ENCODE data around the gene DNAJC17.

DNAJC17 gene

GRCh38 chr15:40789119-40789518 is 18.2 kb downstream of the DNAJC17 start:
- no peak for DNase-seq (ENCODE audit: low read depth)
- no peak for TF ChIP-seq CTCF (conservative IDR thresholded peaks at IDR 0.05; ENCODE audit: control insufficient read depth, insufficient read depth, low read depth, low read length)

GRCh38 chr15:40787991-40788390 is 19.3 kb downstream of the DNAJC17 start:
- TF ChIP-seq CTCF (conservative IDR thresholded peaks at IDR 0.05; ENCODE audit: control insufficient read depth, insufficient read depth, low read depth, low read length) = no peak
- no peak overlapping the region for H3K4me3 ChIP-seq (ENCODE audit: control insufficient read depth, low read depth, low read length)
- DNase-seq (ENCODE audit: low read depth) = no peak

More at GRCh38 chr15:40789119-40789518, 18.2 kb downstream of the DNAJC17 start:
- H3K4me3 ChIP-seq (ENCODE audit: control insufficient read depth, low read depth, low read length) = no peak overlapping the region

- TF ChIP-seq CTCF (conservative IDR thresholded peaks at IDR 0.05; ENCODE audit: control insufficient read depth, insufficient read depth, low read depth, low read length) = no peak
- H3K4me3 ChIP-seq (ENCODE audit: control insufficient read depth, low read depth, low read length) = no peak overlapping the region
- DNase-seq (ENCODE audit: low read depth) = peak; percentile 79
Observed at GRCh38 chr15:40787344-40787841, 19.9 kb downstream of the DNAJC17 start.

- TF ChIP-seq CTCF (conservative IDR thresholded peaks at IDR 0.05; ENCODE audit: control insufficient read depth, insufficient read depth, low read depth, low read length) = no peak
- DNase-seq (ENCODE audit: low read depth) = no peak
- H3K4me3 ChIP-seq (ENCODE audit: control insufficient read depth, low read depth, low read length) = no peak overlapping the region
Observed at GRCh38 chr15:40785814-40786213, 21.5 kb downstream of the DNAJC17 start.

GRCh38 chr15:40785164-40785563 is 22.1 kb downstream of the DNAJC17 start:
- H3K4me3 ChIP-seq (ENCODE audit: control insufficient read depth, low read depth, low read length) = no peak overlapping the region
- DNase-seq (ENCODE audit: low read depth) = no peak

GRCh38 chr15:40782609-40783227 is 24.6 kb downstream of the DNAJC17 start:
- no peak overlapping the region for H3K4me3 ChIP-seq (ENCODE audit: control insufficient read depth, low read depth, low read length)
- no peak for DNase-seq (ENCODE audit: low read depth)
- TF ChIP-seq CTCF (conservative IDR thresholded peaks at IDR 0.05; ENCODE audit: control insufficient read depth, insufficient read depth, low read depth, low read length) = peak; percentile 23

More at GRCh38 chr15:40785164-40785563, 22.1 kb downstream of the DNAJC17 start:
- no peak for TF ChIP-seq CTCF (conservative IDR thresholded peaks at IDR 0.05; ENCODE audit: control insufficient read depth, insufficient read depth, low read depth, low read length)

All from fibroblast of mammary gland (primary cell).